Ishikawa (cell line): ENCODE data around the gene GNPTG.

Source experiments
- EGR1 ChIP-seq: IDR thresholded peaks from 2 replicates; pipeline ENCODE4 v1.6.1; 2012
- EP300 ChIP-seq: IDR thresholded peaks from 2 replicates; pipeline ENCODE4 v1.6.1; 2012; ENCODE audit warnings: borderline replicate concordance
- MAX ChIP-seq: IDR thresholded peaks from 2 replicates; pipeline ENCODE4 v1.6.1; 2012
- RAD21 ChIP-seq: IDR thresholded peaks from 2 replicates; pipeline ENCODE4 v1.6.1; 2012; ENCODE audit warnings: low read depth
- REST ChIP-seq: IDR thresholded peaks from 2 replicates; pipeline ENCODE4 v1.6.1; 2012; ENCODE audit warnings: low read depth, mild to moderate bottlenecking

GRCh38 chr16:1366712-1367299 lies 15.1 kb downstream of the GNPTG start:
- TF ChIP-seq MAX (no peak), EP300 (no peak), RAD21 (no peak), EGR1 (no peak), REST (no peak)
